OCI-M2 (cell line): ENCODE results near the gene NPR3.
"Not testable (repeated sequence)": the region's sequence is repeated elsewhere in the genome, so short reads cannot be mapped to it uniquely, and the experiment has no call there.

Source experiments
- DNase-seq: peaks from one replicate; lab custom pipeline; 2025; ENCODE audit not compliant: unreplicated experiment; lab: John Stamatoyannopoulos, UW

Gene NPR3

DNA sequence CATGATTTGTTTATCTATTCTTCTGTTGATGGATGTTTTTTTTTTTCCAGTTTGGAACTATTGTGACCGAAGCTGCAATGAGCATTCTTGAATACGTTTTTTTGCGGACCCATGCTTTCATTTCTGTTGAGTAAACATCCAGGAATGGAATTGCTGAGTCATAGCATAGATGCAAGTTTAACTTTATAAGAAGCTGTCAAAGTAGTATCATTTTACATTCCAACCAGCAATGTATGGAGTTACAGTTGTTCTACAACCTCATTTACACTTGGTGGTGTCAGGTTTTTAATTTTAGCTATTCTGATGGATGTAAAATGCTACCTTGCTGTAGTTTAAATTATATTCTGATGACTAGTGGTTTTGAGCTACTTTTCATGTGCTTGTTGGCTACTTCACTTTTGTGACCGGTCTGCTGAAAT, 49.0 kb downstream of the NPR3 start:
- DNase-seq = no peak

DNA sequence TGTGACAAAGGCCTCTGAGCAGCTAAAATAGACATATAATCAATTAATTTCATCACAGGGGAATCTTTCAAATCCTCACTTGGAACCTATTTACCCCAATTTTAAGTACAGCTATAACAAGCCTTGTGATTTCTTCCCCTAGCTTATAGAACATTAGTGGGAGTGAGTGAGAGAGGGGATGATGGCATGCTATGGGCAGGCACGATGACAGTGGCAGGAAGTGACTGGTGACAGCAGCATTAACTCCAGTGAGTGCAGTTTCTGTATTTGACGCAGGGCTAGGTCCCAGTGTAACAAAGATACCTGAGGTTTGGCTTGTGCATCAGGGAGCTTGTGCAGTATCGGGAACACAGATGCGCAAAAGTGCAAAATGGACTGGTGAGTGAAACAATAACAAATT, 54.1 kb downstream of the NPR3 start:
- no peak for DNase-seq

DNA sequence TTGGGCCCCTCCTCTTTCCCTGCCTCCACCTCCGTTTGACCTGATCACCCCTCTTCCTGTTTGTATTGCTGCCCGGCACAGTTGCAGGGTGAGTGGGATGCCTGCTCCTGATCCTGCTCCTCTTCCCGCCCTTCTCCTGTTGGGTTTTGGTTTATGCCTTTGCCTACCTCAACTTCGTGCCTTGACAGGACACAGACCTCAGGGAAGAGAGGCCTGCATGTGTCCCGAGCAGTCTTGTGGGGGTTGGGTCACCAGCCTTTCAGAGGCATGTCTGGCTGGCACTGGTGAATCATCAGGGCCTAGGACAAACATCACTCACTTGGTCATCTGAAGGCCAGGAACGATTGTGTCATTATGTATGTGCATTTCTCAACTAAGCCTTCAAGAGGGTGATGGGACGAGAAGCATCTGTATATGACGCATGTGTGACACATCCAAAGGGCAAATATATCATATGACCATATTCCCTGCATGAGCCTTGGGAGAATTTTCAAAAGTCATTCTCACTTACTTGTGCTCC, 56.9 kb downstream of the NPR3 start:
- DNase-seq = no peak

DNA sequence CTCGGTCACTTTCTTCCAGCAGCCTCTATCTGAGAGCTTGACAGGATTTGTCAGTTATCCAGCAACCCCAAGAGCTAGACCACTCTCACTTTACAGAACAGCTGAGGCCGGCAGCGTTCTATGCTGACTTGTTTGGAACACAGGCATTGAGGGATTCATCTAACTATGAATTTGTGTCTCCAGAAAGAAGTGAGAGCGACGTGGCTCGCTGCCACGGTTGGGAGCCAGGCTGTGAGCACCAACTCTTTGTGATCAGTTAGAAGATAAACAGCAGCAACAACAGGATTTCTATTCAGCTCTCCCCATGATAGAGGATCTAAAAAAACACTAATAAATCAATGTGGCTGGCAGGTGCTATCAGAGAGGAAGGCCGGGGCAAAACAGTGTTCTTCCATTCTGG, 58.6 kb downstream of the NPR3 start:
- no peak for DNase-seq

DNA sequence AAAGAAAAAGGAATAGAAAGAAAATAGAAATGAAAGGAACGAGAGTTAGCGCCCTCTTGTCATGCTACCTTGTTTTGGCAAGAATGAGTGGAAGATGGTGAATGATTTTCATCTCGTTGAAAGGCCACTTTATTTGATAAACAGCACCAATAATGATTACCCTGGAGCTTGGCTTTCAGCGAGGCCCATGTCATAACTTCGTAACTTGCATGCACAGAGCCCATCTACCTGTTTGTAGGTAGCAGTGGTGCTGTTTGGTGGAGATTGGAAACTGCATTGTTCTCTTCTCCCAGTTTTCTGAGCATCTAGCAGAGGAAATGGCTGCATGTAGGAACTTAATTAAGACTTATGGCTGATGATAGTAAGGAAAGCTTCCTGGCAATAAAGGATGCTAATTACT, 59.3 kb downstream of the NPR3 start:
- DNase-seq = no peak

DNA sequence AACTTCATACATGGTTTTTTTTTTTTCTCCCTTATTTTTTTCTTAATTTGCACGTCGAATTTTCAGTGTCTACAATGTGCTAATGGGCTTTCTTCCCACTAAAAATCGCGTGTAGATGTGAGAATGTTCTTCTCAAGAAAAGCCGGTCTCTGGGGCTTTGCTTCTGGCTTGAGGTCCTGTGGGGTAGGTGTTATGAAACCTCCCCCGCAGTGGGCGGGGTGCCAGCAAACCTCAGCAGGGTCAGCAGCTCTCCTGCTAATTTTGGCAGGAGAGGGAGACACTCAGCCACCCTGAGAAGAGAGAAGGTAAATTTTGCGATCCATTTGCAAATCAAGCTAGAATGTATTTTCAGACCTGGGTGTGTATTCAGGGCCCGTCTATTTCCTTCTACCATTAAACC, 59.9 kb downstream of the NPR3 start:
- no peak for DNase-seq

DNA sequence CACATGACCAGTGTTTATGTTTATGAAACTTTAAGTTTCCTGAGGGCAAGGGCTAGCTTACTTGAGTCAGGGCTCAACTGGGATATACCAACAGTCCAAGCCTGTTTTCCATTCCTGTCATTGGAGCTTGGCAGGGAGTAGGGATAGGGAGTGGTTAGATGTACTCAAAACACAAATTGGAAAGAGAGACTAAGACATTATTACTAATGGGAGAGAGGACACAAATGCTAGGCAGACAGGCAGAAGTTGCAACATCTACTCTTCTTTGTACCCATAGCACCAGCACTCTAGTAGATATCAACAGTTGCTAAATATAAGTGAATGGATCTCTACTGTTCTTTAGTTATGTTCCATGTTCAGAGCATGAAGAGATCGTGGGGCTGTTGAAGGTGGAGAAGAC, 62.8 kb downstream of the NPR3 start:
- DNase-seq = no peak

DNA sequence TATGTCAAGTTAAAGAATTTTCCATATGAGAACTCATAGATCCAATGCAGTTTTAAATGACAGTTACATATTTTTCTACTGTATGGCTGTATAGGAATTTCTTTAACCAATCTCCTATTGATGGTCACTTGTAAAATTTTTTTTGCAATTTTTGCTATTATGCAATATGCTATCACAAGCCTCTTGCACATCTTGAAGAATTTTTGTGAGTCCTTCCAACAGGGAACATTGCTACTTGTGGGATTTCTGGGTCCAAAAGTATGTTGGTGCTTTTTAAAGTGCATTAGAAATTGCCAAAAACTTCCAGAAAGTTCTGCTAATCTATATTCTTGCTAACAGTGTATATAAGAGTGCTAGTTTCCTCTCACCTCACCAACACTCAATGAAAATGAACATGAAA, 65.1 kb downstream of the NPR3 start:
- no peak for DNase-seq

DNA sequence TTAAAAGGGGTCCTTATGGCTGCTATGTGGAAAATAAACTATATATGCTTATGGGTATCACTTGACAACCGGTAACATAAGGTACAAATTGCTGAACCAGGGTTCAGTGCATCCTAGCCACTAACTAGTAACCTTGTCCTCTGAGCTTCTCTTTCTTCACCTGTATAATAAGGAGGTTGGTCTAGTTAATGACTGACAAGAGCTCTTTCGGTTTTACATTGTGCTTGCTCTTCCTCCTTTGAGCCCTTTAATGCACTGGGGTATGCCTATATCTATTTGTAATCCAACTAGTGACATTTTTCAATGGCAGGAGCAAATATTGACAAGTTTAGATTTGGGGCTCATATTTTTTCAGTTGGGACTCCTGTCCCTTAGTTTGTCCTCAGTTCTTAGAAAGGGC, 66.1 kb downstream of the NPR3 start:
- no peak for DNase-seq

DNA sequence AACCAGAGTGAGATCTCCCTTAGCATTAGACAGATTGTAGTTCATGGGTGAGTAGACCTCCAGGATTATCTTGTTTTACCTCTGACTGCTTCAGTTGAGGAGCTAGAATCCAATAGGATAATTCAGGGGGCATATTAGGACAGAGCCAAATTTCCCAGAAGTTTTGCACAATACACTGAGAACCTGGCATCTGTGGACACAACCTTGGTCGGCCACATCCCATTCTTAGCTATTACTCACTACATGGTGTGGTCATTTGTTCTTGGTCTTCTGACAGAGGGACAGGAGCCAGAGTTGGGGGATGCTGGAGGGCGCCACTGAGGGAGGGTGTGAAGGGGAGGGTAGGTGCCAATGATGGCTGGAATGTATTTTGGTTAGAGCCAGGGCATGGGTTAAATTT, 66.6 kb downstream of the NPR3 start:
- DNase-seq = no peak

DNA sequence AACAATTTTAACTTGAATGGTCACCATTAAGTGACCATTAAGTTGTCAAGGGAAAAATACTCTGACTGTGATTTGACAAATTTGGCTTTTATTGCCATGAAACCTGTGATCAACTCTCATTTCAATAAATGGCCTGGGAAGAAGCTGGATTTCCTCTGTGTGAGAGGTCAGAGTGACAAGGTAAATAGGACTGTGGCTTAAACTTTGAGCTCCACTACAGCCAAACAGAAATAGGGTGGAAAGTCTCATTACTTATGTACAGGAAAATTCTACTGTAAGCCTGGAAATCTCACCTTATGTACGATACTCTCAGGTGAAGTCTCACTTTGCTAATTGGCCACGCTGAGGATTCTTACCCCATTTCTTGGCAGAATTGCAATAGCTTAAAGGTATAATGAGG, 67.3 kb downstream of the NPR3 start:
- no peak for DNase-seq

DNA sequence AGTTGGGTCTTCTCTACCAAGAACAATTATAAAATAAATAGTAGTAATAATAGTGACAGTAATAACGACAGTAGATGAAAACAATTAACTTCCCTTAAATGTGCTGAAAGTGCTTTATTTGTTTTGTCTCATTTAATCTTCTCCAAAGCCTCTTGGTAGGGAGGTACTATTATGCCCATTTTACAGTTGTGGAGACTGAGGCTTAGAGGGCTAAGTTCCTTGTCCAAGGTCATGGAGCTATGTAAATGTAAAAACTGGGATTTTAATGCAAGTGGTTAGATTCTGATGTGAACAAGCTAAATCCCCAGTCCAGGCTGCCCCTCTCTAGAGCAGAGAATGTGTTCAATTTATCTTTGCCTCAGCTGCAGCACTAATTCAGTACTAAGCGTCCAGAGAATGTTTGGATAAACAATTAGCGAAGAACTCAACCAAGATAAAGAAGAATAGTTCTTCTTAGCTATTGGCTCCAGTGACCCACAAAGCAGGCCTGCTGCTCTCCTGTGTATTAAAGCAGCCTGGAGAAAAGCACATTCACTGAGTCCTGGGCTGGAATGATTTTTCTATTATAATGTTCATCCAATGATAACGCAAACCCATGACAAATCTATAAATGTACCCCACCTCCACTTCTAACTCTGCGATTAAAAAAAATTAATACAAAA, 68.8 kb downstream of the NPR3 start:
- DNase-seq = no peak

DNA sequence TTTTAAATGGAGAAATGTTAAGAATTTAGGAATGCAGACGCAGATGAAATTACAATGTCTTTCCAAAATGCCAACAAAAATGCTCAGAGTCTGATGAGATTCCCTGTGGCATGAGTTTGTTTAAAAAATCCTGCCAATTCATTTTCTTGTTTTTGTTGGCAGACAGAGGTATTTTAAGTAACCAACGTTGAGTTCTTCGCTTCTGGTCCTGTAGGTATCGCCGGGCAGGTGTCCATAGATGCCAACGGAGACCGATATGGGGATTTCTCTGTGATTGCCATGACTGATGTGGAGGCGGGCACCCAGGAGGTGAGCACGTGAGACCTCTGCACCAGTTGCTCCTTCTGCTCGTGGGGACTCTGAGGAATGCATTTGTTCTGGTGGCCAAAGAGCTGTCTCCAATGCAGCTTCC, 69.4 kb downstream of the NPR3 start:
- no peak for DNase-seq

DNA sequence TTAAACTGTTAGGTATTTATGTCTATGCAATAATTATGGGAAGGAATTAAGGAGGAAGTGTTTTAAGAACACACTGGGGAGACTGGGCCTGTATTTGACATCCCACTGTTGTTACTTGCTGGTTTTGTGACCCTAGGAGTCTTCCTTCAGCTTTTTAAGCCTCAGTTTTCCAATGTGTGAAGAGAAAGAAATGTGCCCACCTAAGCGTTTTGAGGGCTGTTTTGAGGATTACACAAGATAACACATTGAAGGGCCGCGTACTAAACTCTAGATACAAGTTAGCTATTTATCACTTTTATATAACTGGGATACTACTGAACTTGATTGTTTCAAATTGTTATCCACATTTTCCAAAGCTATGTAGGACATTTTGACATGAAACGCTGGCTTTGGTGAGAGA, 72.5 kb downstream of the NPR3 start:
- no peak for DNase-seq

DNA sequence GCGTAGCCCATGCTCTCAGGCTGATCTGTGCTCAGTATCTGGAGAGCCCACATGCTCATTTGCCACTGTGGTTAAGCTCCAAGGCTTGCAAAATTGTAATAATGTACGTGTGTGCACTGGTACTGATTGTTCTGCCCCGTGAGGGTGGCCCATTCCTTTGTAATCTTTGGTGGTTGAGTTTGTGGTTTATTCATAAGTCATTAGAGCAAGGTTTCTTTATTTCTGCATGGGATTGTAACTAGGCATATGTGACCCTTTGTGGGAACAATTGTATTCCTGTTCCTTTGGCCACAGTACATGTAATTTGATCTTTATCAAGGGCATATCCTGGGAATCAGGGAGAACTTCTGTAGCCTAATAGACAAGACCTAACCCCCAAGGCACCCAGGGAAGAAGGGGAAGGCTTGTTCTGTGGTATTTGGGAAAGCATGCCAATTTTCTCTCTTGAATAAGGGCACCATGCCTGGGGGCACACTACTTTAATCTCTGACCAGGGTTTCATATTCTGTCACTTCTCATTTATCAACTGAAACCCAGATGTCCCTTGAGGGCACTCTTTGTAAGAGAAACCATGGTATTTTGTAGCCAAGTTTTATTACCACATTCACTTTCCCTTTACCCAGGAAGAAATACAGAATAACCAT, 74.6 kb downstream of the NPR3 start:
- DNase-seq = no peak

DNA sequence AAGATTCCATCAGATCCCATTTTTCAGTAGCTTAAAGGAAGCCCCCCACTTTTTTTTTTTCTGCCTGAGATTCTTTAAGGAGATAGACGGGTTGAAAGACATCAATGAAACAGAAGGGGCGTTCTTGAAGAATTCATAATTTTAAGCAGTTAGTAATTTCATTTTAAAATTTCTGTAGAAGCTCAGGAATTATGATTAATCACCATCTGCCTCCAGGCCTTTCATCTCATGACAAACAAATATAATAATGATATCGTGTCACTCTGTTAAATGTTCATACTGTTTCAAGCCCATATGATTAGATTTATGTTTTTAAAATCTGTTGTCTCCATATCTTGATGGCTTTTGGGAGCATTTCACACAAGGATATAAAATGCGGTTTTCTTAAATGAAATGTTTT, 75.2 kb downstream of the NPR3 start:
- DNase-seq = no peak

DNA sequence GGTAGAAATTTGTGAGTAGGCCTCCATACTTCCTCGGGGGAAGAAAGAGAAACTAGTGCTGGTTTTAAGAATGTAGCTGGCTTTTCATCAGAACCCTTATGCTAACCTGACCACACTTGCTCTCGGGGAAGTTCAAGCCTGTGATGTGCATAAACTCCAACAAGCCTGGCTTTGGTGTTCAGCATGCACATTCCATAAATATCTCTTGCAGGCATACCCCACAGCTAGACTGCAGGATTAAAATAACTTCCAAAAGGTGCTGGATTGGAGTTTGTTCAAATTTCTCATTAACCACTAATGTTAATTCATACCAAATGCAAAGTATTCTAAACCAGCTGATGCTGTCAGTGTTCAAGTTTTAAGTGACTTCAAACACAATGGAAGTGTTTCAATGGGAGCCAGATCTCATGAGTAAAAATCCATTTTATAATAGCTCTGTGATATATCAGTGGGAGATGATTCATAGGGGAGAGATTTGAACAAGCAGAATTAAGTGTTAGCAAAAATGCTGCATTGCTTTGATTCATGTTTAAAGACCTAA, 79.4 kb downstream of the NPR3 start:
- DNase-seq = no peak

DNA sequence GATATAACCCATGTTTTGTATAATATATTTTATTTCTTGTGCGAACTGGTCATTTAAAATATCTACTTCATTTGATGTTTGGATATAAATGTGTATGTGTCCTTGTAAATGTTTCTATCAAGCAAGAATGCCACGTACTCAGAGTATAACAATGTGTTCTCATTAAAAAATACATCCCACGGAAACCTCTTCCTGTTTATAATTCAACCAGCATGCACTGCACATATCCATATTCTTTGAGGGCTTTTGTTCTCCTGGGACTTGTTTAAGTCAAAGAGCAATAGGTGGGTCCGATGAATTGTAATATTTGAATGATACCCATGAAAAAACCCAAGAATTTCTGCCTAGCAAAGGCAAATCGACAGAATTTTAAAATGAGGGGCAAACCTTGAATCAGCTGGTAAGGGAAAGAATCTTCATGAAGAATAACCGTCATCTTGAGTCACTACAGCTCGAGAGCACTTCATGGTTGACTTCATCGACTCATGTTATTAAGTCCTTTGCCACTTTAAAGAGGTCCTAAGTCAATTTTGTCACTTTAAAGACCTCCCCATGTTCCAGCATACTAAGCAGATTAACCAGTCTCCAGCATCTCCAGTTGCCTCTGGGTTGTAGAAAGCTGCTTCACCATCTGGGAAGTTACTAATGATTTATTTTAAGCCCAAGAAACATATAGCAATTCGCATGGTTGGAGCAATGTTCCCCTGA, 80.6 kb downstream of the NPR3 start:
- no peak for DNase-seq

DNA sequence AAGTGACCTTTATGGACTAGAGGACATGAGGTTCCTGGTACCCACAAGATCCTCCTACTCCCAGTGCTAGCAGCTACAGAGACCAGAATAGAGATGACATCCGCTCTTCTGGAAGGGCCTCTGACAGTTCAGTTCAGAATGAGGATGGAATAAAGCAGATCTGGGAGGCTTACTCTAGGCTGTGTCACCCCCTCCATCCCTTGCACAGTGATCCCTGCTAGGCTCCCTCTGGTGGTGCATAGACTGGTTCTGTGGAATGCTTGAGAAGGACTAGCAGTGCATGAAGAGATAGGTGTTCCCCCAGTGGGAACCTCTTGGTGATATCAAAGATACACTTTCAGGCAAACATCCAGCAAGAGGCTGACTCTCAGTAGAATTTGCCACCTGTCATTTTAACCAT, 83.0 kb downstream of the NPR3 start:
- no peak for DNase-seq

DNA sequence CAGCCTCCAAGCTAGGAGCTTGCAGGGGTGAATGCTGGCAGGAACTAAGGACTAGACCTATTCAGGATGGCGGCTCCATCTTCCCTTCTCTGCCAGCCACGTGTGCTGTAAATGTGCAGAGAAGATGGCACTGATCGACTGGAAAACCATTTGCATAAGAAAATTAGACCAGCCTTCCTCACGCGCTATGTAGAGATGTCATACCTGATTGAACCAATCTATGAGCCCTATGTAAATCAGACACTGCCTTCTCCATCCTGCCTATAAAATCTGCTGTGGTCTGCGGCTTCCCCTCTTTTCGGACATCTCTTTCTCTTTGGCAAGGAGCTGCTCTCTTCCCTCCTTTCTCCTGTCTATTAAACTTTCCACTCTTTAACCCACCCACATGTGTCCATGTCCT, 91.6 kb downstream of the NPR3 start:
- DNase-seq = no peak

DNA sequence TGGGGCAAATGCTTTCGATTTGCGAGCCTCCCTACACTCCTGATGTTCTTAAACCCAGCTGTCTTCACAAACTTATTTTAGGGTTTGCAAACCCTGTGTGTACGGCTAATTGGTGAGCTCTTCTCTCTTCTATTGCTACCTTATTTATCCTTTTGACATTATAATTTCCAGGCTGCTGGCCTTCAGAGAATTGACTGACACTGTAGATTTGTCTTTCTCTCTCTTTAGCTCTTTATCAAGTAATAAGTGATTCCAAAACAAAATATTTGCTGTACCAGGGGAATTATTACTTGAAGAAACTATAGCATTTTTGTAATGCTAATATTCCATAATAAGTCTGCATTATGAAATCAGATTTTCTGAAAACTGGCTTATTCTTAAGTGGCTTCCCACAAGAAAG, 92.5 kb downstream of the NPR3 start:
- DNase-seq = no peak

DNA sequence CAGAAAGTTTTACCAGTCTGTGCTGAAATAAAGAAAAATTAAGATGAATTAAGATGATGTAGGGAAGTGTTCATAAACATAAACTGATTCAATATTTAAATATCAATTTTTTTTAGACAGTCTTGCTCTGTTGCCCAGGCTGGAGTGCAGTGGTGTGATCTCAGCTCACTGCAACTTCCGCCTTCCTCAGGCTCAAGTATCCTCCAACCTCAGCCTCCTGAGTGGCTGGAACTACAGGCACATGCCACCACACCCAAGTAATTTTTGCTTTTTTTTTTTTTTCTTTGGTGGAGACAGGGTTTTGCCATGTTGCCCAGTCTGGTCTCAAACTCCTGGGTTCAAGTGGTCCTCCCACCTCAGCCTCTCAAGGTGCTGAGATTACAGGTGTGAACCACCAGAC, 94.3 kb downstream of the NPR3 start:
- not testable (repeated sequence) for DNase-seq
